HepG2 (cell line): ENCODE results near the gene OPTN. TPM values are rescaled to one million over a fixed set of nuclear protein-coding genes. Genes with fewer than 3 reads are reported as not detected.

Experiments
- ATAC-seq: fragments of 200-7000 bp; cut with Tn5 transposase; 3 replicates; pipeline ENCODE4 v1.9.1; 2020; ENCODE audit warnings: mild to moderate bottlenecking, moderate library complexity
- BruUV-seq: library from RNA; stranded (reverse); fragments of 400-500 nt; replicated peaks from 2 replicates; lab custom pipeline; 2021; lab: Mats Ljungman, UMichigan
- CTCF ChIA-PET: fragments of 300-600 bp; formaldehyde crosslinking; extraction: SDS; loops from one replicate; lab custom pipeline; 2021; ENCODE audit warnings: low total read pairs, inconsistent platforms, low intra/inter-chr PET ratio; lab: Yijun Ruan, JAX
- POLR2A ChIA-PET: fragments of 350-600 bp; sonication (Branson Sonifier 250); formaldehyde crosslinking; loops from one replicate; lab custom pipeline; 2020; ENCODE audit warnings: antibody characterized with exemption, inconsistent platforms; lab: Yijun Ruan, JAX
- DNase-seq: peaks from one replicate; pipeline ENCODE4 v3.0.0-alpha.2; 2015; ENCODE audit warnings: low spot score
- FAIRE-seq: peaks from 3 replicates; lab custom pipeline; 2011; peaks lifted over from hg19 to GRCh38; lab: Jason Lieb, UNC
- H2AFZ ChIP-seq: one replicate; pipeline ENCODE4 v1.6.1; 2011; ENCODE audit warnings: low read length, inconsistent platforms
- H3K27ac ChIP-seq: fragments of 300-600 bp; 3 replicates; pipeline ENCODE4 v1.8.0; 2011; ENCODE audit warnings: mixed run types, mild to moderate bottlenecking, mixed read lengths, low read length, inconsistent platforms; ENCODE audit not compliant: insufficient read depth; ENCODE audit errors: extremely low read length
- H3K27me3 ChIP-seq, 2 experiments: fragments of 200-600 bp in 1 of 2; 2 replicates in 1 of 2; 3 replicates in 1 of 2; pipeline versions ENCODE4 v1.6.0 to v1.8.0; 2011; ENCODE audit warnings: low read length in 2 of 2, mild to moderate bottlenecking in 2 of 2, moderate library complexity in 2 of 2, inconsistent platforms in 1 of 2; ENCODE audit not compliant: insufficient read depth in 2 of 2, control insufficient read depth in 1 of 2
- H3K36me3 ChIP-seq, 2 experiments: fragments of 200-600 bp in 1 of 2; replicated peaks in 1 of 2; 2 replicates in 1 of 2; 3 replicates in 1 of 2; pipeline versions ENCODE4 v1.5.1 to v1.8.0; 2011; ENCODE audit warnings: low read length in 2 of 2, inconsistent platforms in 1 of 2; ENCODE audit not compliant: insufficient read depth in 2 of 2, control insufficient read depth in 1 of 2
- H3K4me1 ChIP-seq: 2 replicates; pipeline ENCODE4 v1.5.1; 2012; ENCODE audit warnings: low read length, inconsistent platforms; ENCODE audit not compliant: insufficient read depth
- H3K4me2 ChIP-seq: 2 replicates; pipeline ENCODE4 v1.6.0; 2011; ENCODE audit warnings: low read depth, low read length, inconsistent platforms
- H3K4me3 ChIP-seq, 3 experiments: fragments of 200-600 bp in 1 of 3; sonication (generic), shearing (Covaris generic) in 1 of 3; replicated peaks in 1 of 3; 2 replicates each; pipeline ENCODE4 v1.5.1; 2011 to 2016; ENCODE audit warnings: low read length in 3 of 3, inconsistent platforms in 2 of 3, low read depth in 2 of 3, mild to moderate bottlenecking in 2 of 3, control low read depth in 1 of 3, mixed read lengths in 1 of 3; ENCODE audit not compliant: insufficient read depth in 1 of 3
- H3K79me2 ChIP-seq: one replicate; pipeline ENCODE4 v1.6.1; 2011; ENCODE audit warnings: low read length, inconsistent platforms; ENCODE audit not compliant: insufficient read depth
- H3K9ac ChIP-seq: 2 replicates; pipeline ENCODE4 v1.6.0; 2011; ENCODE audit warnings: mild to moderate bottlenecking, low read depth, low read length, inconsistent platforms; ENCODE audit not compliant: insufficient read depth
- H3K9me3 ChIP-seq: 2 replicates; pipeline ENCODE4 v1.5.1; 2012; ENCODE audit warnings: mild to moderate bottlenecking, low read length
- H4K20me1 ChIP-seq: 2 replicates; pipeline ENCODE4 v1.6.0; 2011; ENCODE audit warnings: inconsistent platforms, mild to moderate bottlenecking, low read length, moderate library complexity; ENCODE audit not compliant: insufficient read depth
- ARID5B ChIP-seq: IDR thresholded peaks from 2 replicates; pipeline ENCODE4 v1.4.0; 2020; ENCODE audit warnings: mild to moderate bottlenecking, missing genetic modification reagents
- ATM ChIP-seq: fragments of 450-650 bp; IDR thresholded peaks from 2 replicates; pipeline ENCODE4 v1.7.1; 2017; ENCODE audit warnings: mild to moderate bottlenecking, borderline replicate concordance
- CEBPG ChIP-seq: IDR thresholded peaks from 2 replicates; pipeline ENCODE4 v1.6.1; 2016
- EEA1 ChIP-seq: sonication (generic); formaldehyde crosslinking; IDR thresholded peaks from 2 replicates; pipeline ENCODE4 v1.5.1; 2020; ENCODE audit warnings: mild to moderate bottlenecking, missing genetic modification reagents, borderline replicate concordance
- HNF4G ChIP-seq, 2 experiments: sonication (generic) in 1 of 2; formaldehyde crosslinking in 1 of 2; IDR thresholded peaks; 2 replicates each; pipeline versions ENCODE4 v1.4.0 to v1.6.1; 2011 to 2020; ENCODE audit warnings: borderline replicate concordance in 2 of 2, low read depth in 2 of 2, mild to moderate bottlenecking in 2 of 2, low read length in 1 of 2, missing genetic modification reagents in 1 of 2, moderate library complexity in 1 of 2
- HNRNPH1 ChIP-seq: fragments of 200-400 bp; formaldehyde crosslinking; optimal IDR thresholded peaks from 2 replicates; pipeline ENCODE3; 2017; ENCODE audit warnings: mild to moderate bottlenecking, low read depth, low read length
- MTA1 ChIP-seq: sonication (generic); formaldehyde crosslinking; IDR thresholded peaks from 2 replicates; pipeline ENCODE4 v1.4.0; 2020; ENCODE audit warnings: missing genetic modification reagents, mild to moderate bottlenecking, borderline replicate concordance
- SMC3 ChIP-seq: IDR thresholded peaks from 2 replicates; pipeline ENCODE4 v1.6.1; 2011; ENCODE audit warnings: low read length, improper control_type of control experiment
- THRA ChIP-seq: sonication (generic); formaldehyde crosslinking; IDR thresholded peaks from 2 replicates; pipeline ENCODE4 v1.4.0; 2020; ENCODE audit warnings: missing genetic modification reagents, borderline replicate concordance
- THYN1 ChIP-seq: sonication (generic); formaldehyde crosslinking; IDR thresholded peaks from 2 replicates; pipeline ENCODE4 v1.8.1; 2023; ENCODE audit warnings: low read depth, mild to moderate bottlenecking, moderate library complexity, missing genetic modification reagents, borderline replicate concordance
- ZBTB26 ChIP-seq: IDR thresholded peaks from 2 replicates; pipeline ENCODE4 v1.6.1; 2016; ENCODE audit warnings: missing compliant biosample characterization, missing genetic modification reagents, borderline replicate concordance
- ZFP1 ChIP-seq: IDR thresholded peaks from 2 replicates; pipeline ENCODE4 v1.6.1; 2016
- ZNF773 ChIP-seq: sonication (generic); formaldehyde crosslinking; IDR thresholded peaks from 2 replicates; pipeline ENCODE4 v1.4.0; 2020; ENCODE audit warnings: missing genetic modification reagents, borderline replicate concordance
- ZXDC ChIP-seq: sonication (generic); formaldehyde crosslinking; IDR thresholded peaks from 2 replicates; pipeline ENCODE4 v1.5.0; 2020; ENCODE audit warnings: mild to moderate bottlenecking, missing genetic modification reagents
- ZZZ3 ChIP-seq: sonication (generic); formaldehyde crosslinking; IDR thresholded peaks from 2 replicates; pipeline ENCODE4 v1.4.0; 2020; ENCODE audit warnings: missing genetic modification reagents, mild to moderate bottlenecking, borderline replicate concordance
- WGBS: methylation state at CpG from one replicate; pipeline ENCODE4 v1.1.6; 2017; ENCODE audit warnings: low lambda C conversion rate; 5-methylcytosine and 5-hydroxymethylcytosine counted together
- in situ Hi-C: cut with HindIII; loops from 2 replicates; pipeline ENCODE4 v1.10.0; 2017; ENCODE audit warnings: low pct_unique_long_range_greater_than_20kb; ENCODE audit not compliant: extremely low pct_ligation_motif_present
- intact Hi-C: fragments of 100-400 bp; cut with micrococcal nuclease; formaldehyde crosslinking; loops from one replicate; pipeline ENCODE4 v1.10.0; 2022; ENCODE audit not compliant: unreplicated experiment
- polyA plus RNA-seq, 8 experiments: library from polyadenylated mRNA; depleted of rRNA in 3 of 8; stranded (reverse) in 7 of 8; unstranded in 1 of 8; fragments of >200 nt; fragmentation: Illumina TruSeq in 4 of 8; extraction: Trizol in 4 of 8; gene quantifications; 2 replicates each; pipeline versions ENCODE4 v1.2.1 to v1.2.3, GENCODE V29; 2011 to 2016; ENCODE audit warnings: low read depth in 4 of 8, missing spikeins in 1 of 8, mixed read lengths in 1 of 8; ENCODE audit not compliant: insufficient read depth in 1 of 8
- total RNA-seq, 5 experiments: library from RNA; depleted of rRNA; stranded (reverse); fragments of >200 nt; fragmentation: Illumina TruSeq; extraction: Trizol; gene quantifications; 2 replicates each; pipeline ENCODE4 v1.2.3, GENCODE V29; 2016; ENCODE audit warnings: low read depth in 1 of 5

The OPTN gene
- total and polyA plus RNA-seq, 2 of the 13 experiments (the other 11 are each of a cell fraction or from before 2014, with no cell fraction given) = 13.4 to 46.6 TPM

GRCh38 chr10:13152296-13152695 lies 52.3 kb downstream of the OPTN start:
- no peaks in the 10 kb centered on the region for H3K9me3 ChIP-seq
- WGBS = 80% methylated on average over 3 of the region's 3 CpGs
- no peak for FAIRE-seq
- H3K79me2 ChIP-seq = no peaks in the 10 kb centered on the region
- no peaks in the 10 kb centered on the region for H3K4me1 ChIP-seq
- H3K4me3 ChIP-seq = no peak overlapping the region
- BruUV-seq = no TSS peak
- in situ Hi-C loops (no loop called here), intact Hi-C loops (no loop called here)
- no peak overlapping the region for H3K9ac ChIP-seq
- 0 out of 5 replicates have a peak, but pooled peaks cover 0 to 7% of the 10 kb centered on the region in 2 experiments for H3K27me3 ChIP-seq
- TF ChIP-seq THRA (CRISPR knock-in tag) (no peak), ZFP1 (no peak), ATM (no peak), CEBPG (CRISPR knock-in tag) (no peak), ZBTB26 (CRISPR knock-in tag) (no peak), SMC3 (no peak), THYN1 (no peak), ARID5B (CRISPR knock-in tag) (no peak), ZZZ3 (no peak), EEA1 (CRISPR knock-in tag) (no peak), HNF4G (IDR thresholded peaks at IDR 0.05; ENCODE audit: borderline replicate concordance, low read depth, low read length) (no peak), HNF4G (CRISPR knock-in tag; IDR thresholded peaks at IDR 0.05; ENCODE audit: borderline replicate concordance, low read depth) (no peak), ZXDC (no peak), ZNF773 (CRISPR knock-in tag) (no peak), MTA1 (no peak), HNRNPH1 (no peak)
- ChIA-PET CTCF (no interaction called here), POLR2A (no interaction called here)
- no peak for DNase-seq
- ATAC-seq = no peak
- H3K36me3 ChIP-seq = no peaks in the 10 kb centered on the region
- H2AFZ ChIP-seq = no peak overlapping the region
- H3K27ac ChIP-seq = no peak overlapping the region
- no peaks in the 10 kb centered on the region for H4K20me1 ChIP-seq
- H3K4me2 ChIP-seq = no peak overlapping the region
